Non-pigmented ciliary epithelial cell (primary cell): ENCODE results near the gene SPRY1.

Source experiments
- DNase-seq: peaks from one replicate; pipeline ENCODE4 v3.0.0-alpha.2; 2010; ENCODE audit warnings: low read depth

Gene SPRY1

DNA sequence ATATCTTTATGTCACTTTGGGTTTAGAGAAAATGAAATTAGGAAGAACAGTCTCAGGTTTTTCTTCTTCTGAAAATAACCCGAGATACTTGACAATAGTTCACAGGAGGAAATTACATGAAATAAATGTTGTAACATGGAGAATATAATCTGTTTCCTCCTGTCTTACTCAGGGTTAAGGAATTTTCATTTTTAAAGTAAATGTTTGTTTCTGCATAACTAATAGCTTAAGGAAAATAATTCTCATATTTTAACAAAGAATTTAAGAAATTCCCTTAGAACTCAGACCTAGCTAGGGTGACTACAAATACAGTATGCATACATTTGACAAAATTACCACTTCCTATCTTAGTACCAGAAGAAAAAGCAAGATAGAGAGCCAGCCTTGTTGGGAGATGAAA, 17.2 kb upstream of the SPRY1 start:
- DNase-seq, result no peak

DNA sequence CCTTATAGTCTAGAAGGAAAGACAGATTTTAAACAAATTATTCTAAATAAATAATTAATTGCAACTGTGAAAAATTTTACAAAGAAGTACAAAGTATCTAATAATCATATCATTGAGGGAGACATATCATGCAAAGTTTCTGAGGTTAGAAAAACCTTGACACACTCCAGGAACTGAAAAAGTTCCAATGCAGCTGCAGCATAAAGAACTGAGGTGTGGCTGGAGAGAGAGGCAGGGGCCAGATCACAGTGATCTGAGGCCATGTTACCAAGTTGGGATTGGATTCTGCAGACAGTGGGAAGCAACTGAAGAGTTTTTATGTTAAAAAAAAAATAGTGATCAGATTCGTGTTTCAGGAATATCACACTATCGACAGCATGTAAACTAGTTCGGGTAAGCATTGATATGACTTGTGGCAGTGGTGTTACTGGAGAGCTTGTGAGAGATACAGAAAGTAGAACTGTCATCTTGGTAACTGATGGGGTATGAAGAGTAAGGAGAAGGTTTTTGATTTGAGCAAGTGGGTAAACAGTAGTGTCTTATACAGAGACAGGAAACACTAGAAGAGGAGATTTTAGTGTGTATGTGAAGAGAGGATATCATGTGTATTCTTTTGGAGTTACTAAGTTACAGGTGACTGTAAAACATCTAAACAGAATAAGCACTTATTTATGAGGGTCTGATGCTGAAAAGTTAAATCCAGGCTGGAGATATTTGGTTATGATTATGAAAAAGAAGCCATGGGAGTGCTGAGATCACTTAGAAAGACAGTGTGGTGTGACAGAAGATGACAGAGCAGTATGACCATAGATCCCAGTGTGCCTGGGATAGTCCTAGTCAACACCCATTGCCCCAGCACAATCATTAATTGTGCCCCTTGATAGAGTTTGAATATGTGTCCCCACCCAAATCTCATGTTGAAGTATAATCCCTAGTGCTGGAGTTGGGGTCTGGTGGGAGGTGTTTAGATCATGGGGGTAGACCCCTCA, 15.6 kb upstream of the SPRY1 start:
- no peak for DNase-seq

DNA sequence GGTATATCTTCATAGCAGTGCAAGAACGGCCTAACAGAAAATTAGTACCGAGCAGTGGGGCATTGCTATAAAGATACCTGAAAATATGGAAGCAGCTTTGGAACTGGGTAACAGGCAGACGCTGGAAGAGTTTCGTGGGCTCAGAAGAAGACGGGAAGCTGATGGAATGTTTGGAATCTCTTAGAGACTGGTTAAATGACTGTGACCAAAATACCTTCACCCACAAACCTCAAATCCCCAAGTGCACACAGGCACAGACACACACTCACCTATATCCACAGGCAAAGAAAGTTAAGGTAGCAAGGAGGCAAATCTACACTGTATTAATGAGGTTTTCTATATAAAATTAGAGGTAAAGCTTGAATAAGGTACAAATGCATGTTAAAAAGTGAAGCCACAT, 14.6 kb upstream of the SPRY1 start:
- DNase-seq, result no peak

DNA sequence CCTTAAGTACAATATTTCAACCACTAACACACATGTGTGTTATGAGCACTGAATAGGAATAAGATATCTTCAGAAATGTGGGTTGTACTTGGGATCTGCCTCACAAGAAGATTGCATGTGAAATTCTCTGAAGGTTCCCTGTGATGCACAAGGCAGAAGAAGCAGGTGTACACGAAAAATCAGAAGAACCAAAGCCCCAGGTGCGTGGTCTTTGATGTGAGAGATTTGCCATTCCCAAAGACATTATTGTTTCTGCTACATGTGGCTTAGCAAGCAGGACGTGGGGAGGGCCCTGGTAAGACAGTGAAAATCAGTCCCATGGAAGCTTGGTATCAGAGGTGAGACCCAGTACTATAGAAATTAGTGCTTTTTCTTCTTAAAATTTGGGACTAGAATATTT, 13.0 kb upstream of the SPRY1 start:
- no peak for DNase-seq

DNA sequence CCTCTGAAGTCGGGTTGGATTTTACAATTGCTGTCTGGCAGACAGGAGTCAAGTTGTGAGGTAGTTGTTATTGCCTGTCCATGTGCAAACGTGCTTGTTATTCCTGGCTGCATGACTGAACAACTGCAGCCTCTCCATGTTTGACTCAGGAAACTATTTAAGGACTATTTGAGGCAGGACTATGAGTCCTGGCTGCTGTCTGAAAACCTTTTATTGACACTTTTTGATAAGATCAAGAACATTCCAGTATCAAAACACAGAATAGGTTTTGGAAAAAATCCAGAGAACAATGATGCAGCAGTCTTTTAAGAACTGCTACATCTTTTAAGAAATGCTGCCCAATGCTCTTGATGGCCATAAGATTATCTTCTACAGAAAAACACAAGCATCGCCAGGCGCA, 10.0 kb upstream of the SPRY1 start:
- no peak for DNase-seq

- no peak for DNase-seq
Observed at GRCh38 chr4:123390846-123391456, 5.6 kb upstream of the SPRY1 start.

GRCh38 chr4:123393721-123394120, 2.9 kb upstream of the SPRY1 start:
- DNase-seq, result no peak

DNA sequence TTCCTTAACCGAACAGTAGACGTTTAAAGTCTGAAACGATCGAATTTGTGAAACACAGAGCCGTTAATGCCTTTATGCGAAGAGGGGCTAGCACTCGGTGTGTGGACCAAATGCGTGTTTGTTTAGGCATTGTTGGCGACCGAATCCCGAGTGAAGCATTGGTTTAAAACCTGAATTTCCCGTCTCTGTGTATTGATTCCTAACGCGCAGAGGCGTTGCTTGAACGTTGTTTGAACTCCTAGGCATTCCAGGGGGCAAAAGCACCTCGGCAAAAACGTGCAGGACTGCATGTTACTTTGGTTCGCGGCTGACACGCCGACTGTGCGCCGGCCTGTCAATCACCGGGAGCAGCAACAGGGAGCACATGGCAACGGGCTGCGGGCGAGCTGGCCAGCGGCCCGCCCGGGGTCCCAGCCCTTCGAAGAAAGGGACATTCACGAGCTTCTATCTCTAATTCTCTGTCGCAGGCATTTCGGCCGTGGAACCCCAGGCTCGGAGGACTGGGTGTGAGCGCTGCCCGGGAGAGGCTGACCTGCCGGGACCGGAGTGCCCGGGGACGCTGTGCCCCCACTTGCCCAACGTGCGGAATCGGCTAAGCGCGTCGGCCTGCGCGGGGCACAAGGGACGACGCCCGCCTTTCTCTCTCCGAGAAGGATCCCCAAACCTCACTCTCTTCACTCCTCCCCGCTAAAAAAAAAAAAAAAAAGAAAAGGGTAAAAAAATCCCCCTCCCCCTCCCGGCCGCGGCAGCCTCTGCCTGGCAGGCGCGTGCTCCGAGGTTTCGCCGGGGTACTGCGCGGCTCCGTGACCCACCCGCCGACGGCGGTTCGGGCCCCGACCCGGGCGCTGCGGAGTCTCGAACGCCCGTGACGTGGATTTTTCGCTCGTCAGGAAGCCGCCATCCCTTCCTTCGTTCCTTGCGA, 810 bp downstream of the SPRY1 start:
- DNase-seq, result no peak

GRCh38 chr4:123398066-123398852, 1.7 kb downstream of the SPRY1 start:
- no peak for DNase-seq

DNA sequence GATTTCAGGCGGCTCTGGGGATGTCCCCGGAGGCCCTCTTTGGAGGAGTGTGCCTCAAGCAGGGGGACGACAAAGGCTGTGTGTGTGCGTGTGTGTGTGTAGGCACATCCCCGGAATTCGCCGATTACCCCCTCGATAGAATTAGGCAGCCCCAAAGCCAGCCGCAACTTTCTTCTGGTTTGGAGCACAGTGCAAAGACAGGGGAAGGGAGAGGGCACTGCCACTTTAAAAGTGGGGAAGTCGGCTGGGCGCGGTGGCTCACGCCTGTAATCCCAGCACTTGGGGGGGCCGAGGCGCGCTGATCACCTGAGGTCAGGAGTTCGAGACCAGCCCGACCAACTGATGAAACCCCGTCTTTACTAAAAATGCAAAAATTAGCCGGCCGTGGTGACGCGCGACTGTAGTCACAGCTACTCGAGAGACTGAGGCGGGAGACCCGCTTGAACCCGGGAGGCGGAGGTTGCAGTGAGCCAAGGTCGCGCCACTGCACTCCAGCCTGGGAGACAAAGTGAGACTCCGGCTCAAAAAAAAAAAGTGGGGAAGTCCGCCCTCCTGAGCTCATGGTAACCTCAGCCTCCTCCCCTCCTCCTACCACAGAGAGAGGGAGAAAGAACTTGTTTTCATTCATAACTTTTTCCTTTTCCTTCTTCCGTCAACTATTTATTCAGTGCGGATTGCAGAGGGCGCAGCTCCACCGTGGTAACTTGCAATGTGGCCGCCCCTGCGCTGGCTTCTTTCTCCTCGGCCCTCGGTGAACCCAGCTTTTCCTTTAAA, 2.4 kb downstream of the SPRY1 start:
- DNase-seq, result peak; percentile 50

DNA sequence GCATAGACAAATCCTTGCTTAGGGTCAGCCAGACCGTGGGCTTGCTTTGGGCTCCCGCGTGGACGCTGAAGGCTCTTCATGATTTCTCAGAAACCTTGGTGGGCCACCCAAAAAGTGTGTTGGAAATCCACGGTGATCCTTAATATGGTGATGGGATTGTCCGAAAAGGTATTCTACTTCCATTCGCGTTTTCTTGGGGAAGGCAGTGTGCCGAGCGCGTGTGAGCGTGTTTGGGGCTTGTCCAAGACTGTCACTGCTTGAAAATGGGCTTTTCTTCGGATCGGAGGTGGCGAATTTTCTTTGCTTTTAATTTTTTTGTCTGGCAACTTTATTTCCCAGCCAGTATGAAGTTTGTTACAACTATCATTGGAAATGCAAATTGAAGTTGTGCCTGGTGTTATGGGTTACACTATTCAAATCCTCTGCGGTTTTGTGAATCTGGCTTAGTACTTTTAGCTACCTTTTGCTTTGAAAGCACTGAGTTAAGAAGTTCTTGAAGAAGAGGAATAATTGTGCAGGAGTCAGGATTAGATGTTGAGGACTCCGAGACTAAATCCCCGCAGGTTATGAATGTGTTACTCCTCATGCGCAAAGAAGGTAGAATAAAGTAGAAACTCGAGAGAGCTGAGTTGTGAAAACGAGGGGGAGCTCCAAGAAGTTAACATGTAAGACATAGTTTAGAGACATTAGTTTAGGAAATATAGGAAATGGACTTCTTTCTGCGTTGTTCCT, 3.2 kb downstream of the SPRY1 start:
- DNase-seq, result no peak

- no peak for DNase-seq
Observed at GRCh38 chr4:123401271-123402120, 4.9 kb downstream of the SPRY1 start.

GRCh38 chr4:123402121-123402465, 5.5 kb downstream of the SPRY1 start:
- no peak for DNase-seq

DNA sequence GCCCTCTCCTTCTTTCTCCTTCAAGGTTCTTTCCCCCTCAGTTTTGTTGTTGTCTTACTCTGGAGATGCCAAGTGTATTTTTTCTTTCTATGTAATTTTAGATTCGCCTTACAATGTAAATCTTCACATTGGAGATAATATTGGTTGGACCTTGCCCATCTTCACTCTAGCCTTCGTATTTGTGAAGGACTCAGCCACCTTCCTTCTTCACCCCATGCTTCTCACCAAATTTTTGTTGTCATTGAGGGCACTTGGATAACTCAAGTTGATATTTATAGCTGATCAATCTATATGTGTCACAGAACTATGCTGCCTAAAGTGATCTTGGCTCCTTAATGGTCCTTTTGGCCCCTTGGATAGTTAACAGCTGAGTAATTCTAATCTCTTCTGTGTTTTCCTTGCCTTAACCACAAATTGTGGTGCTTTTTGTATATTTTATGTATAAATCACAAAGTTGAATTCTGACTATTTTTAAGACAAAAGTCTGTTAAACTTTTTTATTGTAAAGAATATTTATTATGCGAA, 6.5 kb downstream of the SPRY1 start:
- DNase-seq, result no peak

- no peak for DNase-seq
Observed at GRCh38 chr4:123404533-123404932, 7.9 kb downstream of the SPRY1 start.

DNA sequence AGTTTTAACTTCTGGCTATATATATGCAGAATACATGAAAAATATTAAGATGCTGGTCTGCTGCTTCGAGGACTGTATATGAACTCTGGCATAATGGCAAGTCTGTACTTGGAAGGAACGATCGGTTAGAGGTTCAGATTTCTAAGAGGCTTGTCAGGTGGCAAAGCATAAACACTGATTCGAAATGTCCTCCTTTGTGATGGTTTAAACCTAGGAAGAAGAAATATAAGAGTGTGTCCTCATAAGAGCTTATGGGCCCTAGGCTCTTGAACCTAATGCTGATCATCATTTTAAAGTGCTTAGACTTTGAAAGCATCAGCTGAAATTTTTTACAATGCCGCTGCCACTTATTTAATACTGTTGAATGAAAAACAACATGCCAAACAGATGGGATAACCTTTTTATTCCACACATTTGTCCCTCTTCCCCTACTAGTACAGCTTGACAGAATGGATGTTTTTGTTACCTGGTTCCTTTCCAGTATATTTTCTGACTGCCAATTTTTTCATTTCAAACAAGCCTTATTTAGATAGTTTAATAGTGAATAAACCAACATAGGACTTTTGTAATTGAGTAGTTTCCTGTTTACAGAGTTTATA, 8.8 kb downstream of the SPRY1 start:
- no peak for DNase-seq

GRCh38 chr4:123406872-123407271, 10.3 kb downstream of the SPRY1 start:
- no peak for DNase-seq

DNA sequence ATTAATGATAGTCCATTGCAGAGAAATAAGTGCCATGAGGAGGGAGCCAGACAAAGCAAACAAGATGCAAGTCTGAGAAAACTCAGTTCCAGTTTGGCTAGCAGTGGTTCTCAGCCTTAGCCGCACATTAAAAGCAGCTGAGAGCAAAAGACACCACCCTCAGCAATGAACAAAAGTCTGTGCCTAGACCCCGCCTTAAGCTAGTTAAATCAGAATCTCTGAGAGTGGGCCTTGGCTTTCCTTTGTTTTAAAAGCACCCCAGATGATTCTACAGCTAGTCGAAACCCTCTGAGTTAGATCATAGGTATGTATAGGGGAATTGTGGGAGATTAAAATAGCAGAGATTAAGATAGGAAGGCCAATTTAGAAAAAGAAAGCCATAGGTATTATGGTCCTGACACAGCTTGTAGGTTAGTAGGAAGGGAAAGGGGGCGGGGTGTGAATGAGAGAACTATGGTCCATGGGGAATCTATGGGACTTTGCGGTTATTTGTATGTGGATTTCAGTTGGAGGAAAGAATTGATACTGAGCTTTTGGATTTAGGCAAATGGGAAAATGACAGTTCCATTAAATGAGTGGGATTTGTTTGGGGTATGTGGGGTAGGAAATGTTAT, 12.0 kb downstream of the SPRY1 start:
- DNase-seq, result no peak
